Urothelium cell line (cell line): ENCODE data around the gene SMIM3.

ENCODE experiments used
- DNase-seq: peaks from one replicate; pipeline ENCODE4 v3.0.0; 2011; ENCODE audit warnings: low spot score, mixed read lengths
- FAIRE-seq: peaks from 2 replicates; lab custom pipeline; 2011; peaks lifted over from hg19 to GRCh38; lab: Jason Lieb, UNC

SMIM3 gene

GRCh38 chr5:150764530-150764929 lies 14.0 kb upstream of the SMIM3 start:
- FAIRE-seq (no peak), DNase-seq (no peak)

GRCh38 chr5:150765011-150765798 lies 13.4 kb upstream of the SMIM3 start:
- FAIRE-seq: no peak
- DNase-seq: no peak

GRCh38 chr5:150765799-150766169 lies 12.8 kb upstream of the SMIM3 start:
- DNase-seq (no peak), FAIRE-seq (no peak)

GRCh38 chr5:150766251-150766650 lies 12.3 kb upstream of the SMIM3 start:
- DNase-seq (no peak), FAIRE-seq (no peak)

GRCh38 chr5:150771034-150771795 lies 7.3 kb upstream of the SMIM3 start:
- no peak for DNase-seq
- FAIRE-seq: no peak

- FAIRE-seq (no peak), DNase-seq (no peak)
Observed at GRCh38 chr5:150774145-150774544, 4.4 kb upstream of the SMIM3 start.

GRCh38 chr5:150777685-150778084 lies 872 bp upstream of the SMIM3 start:
- DNase-seq (no peak), FAIRE-seq (no peak)

- no peak for FAIRE-seq
- peak; percentile 20 for DNase-seq
Observed at GRCh38 chr5:150778088-150778516, 455 bp upstream of the SMIM3 start.

- FAIRE-seq (no peak), DNase-seq (no peak)
Observed at GRCh38 chr5:150779397-150780186, 1.0 kb downstream of the SMIM3 start.

- FAIRE-seq (no peak), DNase-seq (no peak)
Observed at GRCh38 chr5:150780187-150780692, 1.7 kb downstream of the SMIM3 start.

- DNase-seq (no peak), FAIRE-seq (no peak)
Observed at GRCh38 chr5:150780816-150781221, 2.3 kb downstream of the SMIM3 start.

GRCh38 chr5:150781706-150782614 lies 3.4 kb downstream of the SMIM3 start:
- DNase-seq (no peak), FAIRE-seq (no peak)

GRCh38 chr5:150782850-150783249 lies 4.3 kb downstream of the SMIM3 start:
- no peak for DNase-seq
- no peak for FAIRE-seq

- peak; percentile 40 for DNase-seq
Observed at GRCh38 chr5:150783422-150783928, 4.9 kb downstream of the SMIM3 start.

GRCh38 chr5:150785950-150786349 lies 7.4 kb downstream of the SMIM3 start:
- DNase-seq (no peak), FAIRE-seq (no peak)

More at GRCh38 chr5:150783422-150783928, 4.9 kb downstream of the SMIM3 start:
- no peak for FAIRE-seq

- FAIRE-seq: no peak
- no peak for DNase-seq
Observed at GRCh38 chr5:150786876-150787275, 8.3 kb downstream of the SMIM3 start.

- no peak for FAIRE-seq
- DNase-seq: no peak
Observed at GRCh38 chr5:150787656-150788055, 9.1 kb downstream of the SMIM3 start.

- no peak for FAIRE-seq
Observed at GRCh38 chr5:150788977-150789376, 10.4 kb downstream of the SMIM3 start.

GRCh38 chr5:150789450-150789849 lies 10.9 kb downstream of the SMIM3 start:
- DNase-seq: no peak
- no peak for FAIRE-seq

More at GRCh38 chr5:150788977-150789376, 10.4 kb downstream of the SMIM3 start:
- no peak for DNase-seq
